ENCODE results near the gene EXD3. TPM values are rescaled to one million over a fixed set of nuclear protein-coding genes. Genes with fewer than 3 reads are reported as not detected.

The EXD3 gene
- total RNA-seq, 4 donors from 2014 or later: 11.8 to 49.0 (median 31.5) TPM

GRCh38 chr9:137368431-137369035, 54.4 kb downstream of the EXD3 start:
- no peaks in the 10 kb centered on the region for H3K27me3 ChIP-seq
- no peak overlapping the region for H3K27ac ChIP-seq
- H3K9me3 ChIP-seq: no peaks in the 10 kb centered on the region
- H3K4me3 ChIP-seq: no peak overlapping the region
- intact Hi-C loops (cut with DNase I; ENCODE audit: low total_unique reads): no loop called here
- no peaks in the 10 kb centered on the region for H3K4me1 ChIP-seq
- TF ChIP-seq POLR2A (IDR thresholded peaks at IDR 0.05) (no peak), CTCF (IDR thresholded peaks at IDR 0.05) (no peak)
- no peak for DNase-seq
- H3K36me3 ChIP-seq: no peaks in the 10 kb centered on the region

- Histone ChIP-seq H3K27ac (no peak overlapping the region), H3K9me3 (no peaks in the 10 kb centered on the region), H3K4me1 (no peaks in the 10 kb centered on the region), H3K36me3 (no peaks in the 10 kb centered on the region), H3K27me3 (no peaks in the 10 kb centered on the region), H3K4me3 (no peak overlapping the region)
- DNase-seq: peak; percentile 6 to 11
- intact Hi-C loops (cut with DNase I; ENCODE audit: low total_unique reads): no loop called here
- TF ChIP-seq CTCF (IDR thresholded peaks at IDR 0.05) (no peak), POLR2A (IDR thresholded peaks at IDR 0.05) (no peak)
These were observed 55.2 kb downstream of the EXD3 start for GRCh38 chr9:137367506-137368430.

- intact Hi-C loops (cut with DNase I; ENCODE audit: low total_unique reads): no loop called here
- H3K36me3 ChIP-seq: no peaks in the 10 kb centered on the region
- no peak overlapping the region for H3K27ac ChIP-seq
- TF ChIP-seq POLR2A (IDR thresholded peaks at IDR 0.05) (no peak), CTCF (IDR thresholded peaks at IDR 0.05) (no peak)
- H3K4me3 ChIP-seq: no peak overlapping the region
- no peaks in the 10 kb centered on the region for H3K9me3 ChIP-seq
- DNase-seq: peak; percentile 8 to 11
- no peaks in the 10 kb centered on the region for H3K4me1 ChIP-seq
- H3K27me3 ChIP-seq: no peaks in the 10 kb centered on the region
These were observed 56.0 kb downstream of the EXD3 start for GRCh38 chr9:137366891-137367381.

- peak in 1 of 2 donors; percentile 11 for DNase-seq
- Histone ChIP-seq H3K4me3 (no peak overlapping the region), H3K4me1 (no peaks in the 10 kb centered on the region), H3K36me3 (no peaks in the 10 kb centered on the region), H3K9me3 (no peaks in the 10 kb centered on the region), H3K27ac (no peak overlapping the region), H3K27me3 (no peaks in the 10 kb centered on the region)
- no peak for TF ChIP-seq POLR2A (IDR thresholded peaks at IDR 0.05)
- TF ChIP-seq CTCF (IDR thresholded peaks at IDR 0.05): no peak
- intact Hi-C loops (cut with DNase I; ENCODE audit: low total_unique reads): no loop called here
These were observed 56.5 kb downstream of the EXD3 start for GRCh38 chr9:137366445-137366810.
